Amniotic epithelial cell (primary cell): ENCODE measurements around the gene MED14.

Experiments
- DNase-seq: peaks from one replicate; pipeline ENCODE4 v3.0.0-alpha.2; 2010; ENCODE audit warnings: low read depth

Gene MED14

DNA sequence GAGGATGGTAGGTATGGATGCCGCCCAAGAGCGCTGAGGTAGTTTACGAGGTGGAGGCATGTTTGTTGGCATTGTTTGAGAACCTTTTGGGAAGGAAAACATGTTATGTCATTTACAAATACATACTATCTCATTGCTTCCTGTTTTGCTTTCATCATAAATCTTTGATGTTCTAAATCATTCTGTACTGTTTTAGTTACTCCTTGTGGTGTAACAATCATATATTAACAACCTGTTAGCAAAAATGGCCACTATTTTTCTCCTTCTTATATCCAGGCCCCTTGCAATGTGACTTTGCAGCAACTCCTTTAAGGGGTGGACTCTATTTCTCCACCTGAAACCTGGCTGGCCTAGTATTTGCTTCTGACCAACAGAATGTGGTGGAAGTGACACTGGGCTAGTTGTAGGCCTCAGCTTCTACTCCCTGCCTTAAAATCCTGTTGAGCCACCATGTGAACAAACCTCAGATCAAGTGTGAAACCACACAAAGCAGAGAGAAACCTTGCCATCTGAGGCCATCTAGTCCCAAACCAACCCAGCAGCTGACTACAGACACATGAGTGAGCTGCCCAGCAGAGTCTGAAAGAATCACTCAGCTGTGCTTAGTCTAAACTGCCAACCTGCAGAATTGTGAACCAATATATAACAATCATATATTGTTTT is 72.1 kb downstream of the MED14 start:
- DNase-seq, result no peak

DNA sequence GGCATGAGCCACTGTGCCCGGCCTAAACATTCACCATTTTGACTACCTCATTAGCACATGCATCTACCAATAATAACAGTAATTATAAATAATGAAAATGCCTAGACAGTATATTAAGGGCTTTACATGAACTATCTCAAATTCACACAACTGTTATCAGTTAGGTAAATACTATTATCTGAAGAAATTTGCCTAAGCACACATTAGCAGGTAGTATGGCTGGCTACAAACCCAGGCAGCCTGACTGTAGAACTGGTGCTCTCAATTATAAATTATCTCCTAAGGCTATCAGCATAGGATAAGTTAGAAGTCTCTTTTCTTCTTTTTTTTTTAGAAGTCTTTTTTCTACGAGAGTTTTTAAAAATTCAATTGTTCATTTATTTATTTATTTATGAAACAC is 73.9 kb downstream of the MED14 start:
- DNase-seq, result no peak

DNA sequence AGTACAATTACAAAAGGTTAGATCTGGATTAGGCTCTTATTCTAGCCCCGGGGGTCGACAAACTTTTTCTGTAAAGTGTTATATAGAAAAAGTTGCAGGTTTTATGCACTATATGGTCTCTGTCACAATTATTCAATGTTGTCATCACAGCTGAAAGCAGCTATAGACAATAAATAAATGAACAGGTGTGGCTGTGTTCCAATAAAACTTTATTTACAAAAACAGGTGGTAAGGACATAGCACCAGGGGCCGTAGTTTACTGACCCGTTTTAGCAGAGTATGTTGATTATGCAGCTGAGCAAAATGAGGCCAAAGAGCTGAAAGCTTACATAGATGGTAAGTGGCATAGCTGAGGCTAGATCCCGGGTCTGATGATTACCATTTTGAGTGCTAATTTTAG is 75.0 kb downstream of the MED14 start:
- no peak for DNase-seq

DNA sequence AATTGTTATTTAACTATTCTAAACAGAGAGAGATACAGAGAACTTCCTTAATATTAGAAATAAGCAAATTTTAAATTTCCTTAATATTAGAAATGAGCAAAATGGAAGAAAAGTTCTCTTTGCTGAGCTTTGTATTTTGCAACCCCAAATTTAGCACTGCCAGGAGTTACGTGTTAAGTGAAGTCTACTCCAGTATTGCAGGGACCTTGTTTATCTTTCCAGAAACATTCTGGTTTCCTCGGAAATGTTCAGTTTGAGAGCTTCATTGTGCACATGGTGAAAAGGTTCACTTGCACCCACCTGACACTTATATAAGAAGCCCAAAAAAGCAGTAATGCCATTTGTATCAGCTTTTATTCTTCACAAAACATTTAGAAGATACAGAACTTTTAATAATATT is 81.8 kb downstream of the MED14 start:
- DNase-seq, result no peak

DNA sequence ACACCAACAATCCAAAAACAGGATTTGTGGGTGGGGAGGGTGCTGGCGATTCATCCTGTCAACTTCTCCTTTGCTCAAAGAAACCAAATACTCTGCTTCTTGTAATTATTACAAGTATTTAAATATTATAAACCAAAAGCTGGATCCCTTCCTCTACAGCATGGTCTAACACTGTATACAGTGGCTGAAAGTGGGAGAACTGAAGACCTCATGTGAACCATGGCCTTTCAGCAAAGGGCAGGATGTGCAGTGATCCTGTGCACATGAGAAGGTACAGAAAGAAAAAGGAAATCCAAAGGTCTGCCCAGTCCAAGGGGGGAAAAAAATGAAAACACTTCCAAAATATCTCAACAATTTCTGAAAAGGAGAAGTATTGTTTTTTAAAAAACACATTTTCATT is 82.7 kb downstream of the MED14 start:
- no peak for DNase-seq

DNA sequence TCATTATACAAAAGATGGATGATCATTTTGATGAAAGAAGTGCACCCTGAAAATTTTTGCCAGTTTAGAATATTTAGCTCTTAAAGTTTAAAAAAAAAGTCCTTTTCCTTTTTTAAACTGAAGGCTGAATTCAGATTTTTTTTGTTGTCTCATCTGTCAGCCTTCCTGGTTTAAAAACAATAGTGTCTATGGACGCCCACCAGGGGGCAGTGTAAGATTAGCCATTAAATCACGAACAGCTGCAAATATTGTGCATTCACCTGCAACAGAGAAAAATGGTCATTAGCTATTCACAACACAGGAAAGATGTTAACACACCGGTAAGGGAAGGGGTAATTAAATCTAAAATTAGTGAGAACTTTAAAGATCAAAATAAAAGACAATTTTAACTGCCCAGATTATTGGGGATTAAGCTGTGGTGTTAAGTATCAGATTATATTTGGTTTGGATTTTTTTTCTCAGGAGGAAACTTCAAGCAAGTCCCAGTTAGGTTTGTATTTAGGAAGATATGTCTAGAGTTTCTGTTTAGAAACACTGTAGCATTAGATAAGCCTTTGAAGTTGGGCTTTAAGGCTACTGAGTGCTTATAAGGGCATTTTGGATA is 83.6 kb downstream of the MED14 start:
- DNase-seq, result peak; percentile 45

DNA sequence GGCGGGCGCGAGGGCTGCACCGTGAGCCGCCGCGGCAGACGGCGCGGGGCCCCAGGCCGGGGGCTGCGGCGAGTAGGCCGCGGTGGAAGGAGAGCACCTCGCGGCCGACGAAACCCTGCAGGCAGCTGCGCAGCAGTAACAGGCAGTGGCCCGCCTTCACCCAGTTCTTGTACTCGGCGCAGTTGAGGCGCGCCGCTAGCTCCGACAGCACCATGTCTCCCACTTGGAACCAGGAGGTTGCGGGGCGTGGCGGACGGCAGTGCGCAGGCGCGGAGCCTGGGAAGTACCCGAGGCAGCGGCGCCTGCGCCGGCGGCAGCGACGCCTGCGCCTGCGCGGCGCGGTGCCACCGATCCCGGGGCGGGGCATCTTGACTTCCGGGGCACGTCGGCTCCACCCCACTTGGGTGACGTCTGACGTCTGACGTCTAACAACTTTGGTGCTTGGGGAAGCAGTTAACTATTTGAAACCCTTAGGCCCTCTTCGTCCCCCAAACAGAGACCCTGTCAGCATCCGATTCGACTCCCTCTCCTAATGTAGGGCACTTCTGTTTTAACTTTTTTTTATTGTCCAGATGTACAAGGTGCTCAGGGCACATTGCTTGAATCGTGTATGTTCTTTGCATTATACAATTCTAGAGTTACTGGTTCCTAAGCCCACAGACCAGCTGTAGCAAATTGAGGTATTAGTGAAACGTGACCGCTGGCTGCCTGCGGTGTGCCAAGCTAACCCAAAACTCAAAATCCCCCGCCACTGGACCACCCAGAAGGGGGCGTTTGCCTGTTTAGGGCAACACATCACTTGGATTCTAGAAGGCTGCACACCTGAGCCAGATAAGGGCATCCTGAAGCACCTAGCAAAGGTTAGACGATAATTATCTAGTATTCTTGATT is 87.8 kb downstream of the MED14 start, which contains the start of gene CXorf38:
Gene CXorf38 (minus strand): TSS at position 255 of the 891 bp plus-strand sequence. CDS start 41 bp downstream, at position 214.
- DNase-seq, result peak; percentile 71

DNA sequence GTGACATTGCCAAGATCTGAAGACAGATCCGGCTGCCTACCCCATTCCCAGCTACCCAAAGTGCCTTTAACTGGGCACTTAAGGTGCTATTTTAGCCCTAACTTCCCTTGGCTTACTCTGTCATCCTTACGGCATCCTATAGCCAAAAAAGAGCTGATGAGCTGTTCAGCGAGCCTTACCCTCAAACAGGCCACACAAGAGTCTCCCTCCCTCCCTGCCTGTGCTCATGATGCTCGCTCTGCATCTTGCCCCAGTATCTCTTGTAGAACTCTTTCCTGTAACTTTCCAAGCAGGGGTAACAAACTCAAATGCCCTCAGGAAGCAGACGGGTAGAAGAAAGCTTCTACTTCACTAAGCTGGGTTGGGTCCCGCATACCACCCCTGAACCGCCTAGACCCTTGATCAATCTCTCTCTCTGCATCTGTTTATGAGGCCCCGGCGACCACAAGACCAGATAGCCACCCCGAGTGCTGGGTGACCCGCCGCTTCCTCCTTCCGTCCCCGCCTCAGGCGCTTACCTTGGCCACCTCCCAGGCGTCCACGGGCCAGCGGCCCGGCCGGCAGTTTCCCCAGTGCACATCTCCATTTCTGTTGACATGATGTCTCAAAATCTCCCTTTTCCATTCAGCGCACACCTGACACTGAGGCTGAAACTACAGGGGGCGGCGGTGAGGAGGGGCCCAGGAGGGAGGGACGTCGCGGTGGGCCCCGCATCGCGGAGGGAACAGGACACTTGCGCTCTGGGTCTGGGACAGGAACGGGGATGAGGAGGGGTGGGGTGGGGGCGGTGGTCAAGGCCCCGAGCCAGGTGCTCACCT is 88.6 kb downstream of the MED14 start:
- DNase-seq, result peak; percentile 17

DNA sequence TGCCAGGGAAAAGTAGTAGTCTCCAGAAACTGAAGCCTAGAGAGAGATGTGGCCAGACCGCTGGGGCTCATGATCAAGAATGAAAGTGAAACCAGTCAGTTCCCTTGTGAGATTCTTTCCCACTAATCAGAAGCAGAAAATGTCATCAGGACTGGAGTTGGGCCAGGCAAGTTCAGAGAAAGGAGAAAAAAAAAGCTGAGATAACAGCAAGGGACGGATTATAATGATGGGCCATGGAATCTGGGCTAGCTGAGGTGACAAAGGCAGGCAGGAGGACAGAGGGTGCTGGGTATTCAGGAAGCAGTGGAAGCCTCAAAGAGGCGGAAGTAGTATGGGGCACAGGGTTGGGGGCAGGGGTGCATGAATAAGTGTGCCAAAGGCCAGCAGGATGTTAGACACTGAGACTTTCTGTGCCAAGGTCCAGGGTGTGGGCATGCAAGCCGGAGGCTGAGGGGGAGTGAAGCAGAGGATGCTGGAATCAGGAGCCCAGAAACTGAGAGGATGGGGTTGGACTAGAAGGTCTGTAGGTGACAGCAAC is 90.5 kb downstream of the MED14 start:
- DNase-seq, result peak; percentile 74

DNA sequence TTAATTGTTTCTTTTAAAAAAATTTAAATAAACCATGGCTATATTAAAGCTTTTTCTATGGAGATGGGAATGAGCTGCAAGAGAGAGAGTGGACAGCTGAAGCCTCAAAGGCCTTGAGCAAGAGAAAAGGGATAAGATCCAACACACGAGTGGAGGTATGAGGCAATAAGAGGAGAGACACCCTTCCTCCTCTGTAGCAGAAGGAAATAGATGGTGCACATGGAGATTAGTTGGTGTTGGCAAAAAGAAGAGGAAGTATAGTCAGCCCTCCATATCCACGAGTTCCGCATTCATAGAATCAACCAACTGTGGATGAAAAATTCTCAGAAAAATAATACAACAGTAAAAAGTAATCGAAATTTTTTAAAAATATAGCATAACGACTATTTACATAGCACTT is 91.2 kb downstream of the MED14 start:
- peak; percentile 78 for DNase-seq

DNA sequence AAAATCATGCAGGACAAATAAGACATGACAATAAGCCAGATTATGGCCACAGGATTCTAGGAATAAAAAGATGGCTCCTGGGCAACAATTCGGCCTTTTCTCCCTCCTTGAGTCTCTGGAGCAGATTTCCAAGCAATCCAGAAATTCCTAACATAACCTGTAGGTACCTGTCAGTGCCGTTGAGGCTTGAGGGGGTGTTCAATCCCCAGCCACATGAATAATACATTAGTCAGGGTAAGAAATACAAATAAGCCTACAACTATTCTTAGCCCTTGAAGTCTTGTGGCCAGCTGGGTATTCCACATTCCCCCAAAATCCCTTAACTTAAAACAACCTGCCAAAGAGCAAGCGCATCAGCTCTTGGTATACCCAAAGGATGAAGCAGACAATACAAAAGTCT is 97.7 kb downstream of the MED14 start:
- no peak for DNase-seq

DNA sequence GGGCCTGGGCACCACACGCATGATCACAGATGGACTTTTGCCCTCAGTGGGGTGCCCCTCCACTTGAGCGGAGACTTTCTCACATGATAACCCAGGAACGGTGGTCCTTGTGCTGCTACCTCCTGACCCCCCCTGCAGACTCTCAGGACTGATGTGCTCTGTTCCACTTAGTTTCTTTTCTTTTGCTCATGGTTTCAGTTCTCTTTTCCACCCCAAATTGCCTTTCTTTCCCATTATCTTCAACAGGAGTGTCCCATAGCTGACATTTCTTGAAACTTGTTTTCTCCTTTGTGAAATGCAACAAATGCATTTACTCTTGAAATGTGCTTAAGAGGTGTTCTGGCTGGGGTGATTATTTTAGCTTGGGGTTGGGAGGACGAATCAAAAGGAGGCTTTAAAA is 103.1 kb downstream of the MED14 start:
- DNase-seq, result no peak

DNA sequence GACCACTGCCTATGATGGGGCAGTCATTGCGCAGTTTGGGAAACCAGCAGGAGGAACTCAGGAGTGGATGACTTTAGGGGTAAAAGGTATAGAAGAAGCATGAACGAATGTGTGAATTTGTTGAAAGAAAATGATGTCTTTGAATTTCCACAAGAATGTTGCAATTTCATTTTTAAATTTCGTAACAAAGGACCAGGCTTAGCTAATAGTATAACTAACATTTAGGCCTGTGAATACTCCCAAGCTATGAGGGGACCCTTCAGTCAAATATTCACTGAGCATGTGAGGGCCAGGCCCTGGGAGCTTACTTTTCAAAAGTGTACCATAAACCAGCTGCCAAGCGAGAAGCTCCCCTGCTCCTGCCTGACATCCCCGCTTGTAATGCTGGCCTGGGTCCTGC is 106.8 kb downstream of the MED14 start:
- peak; percentile 52 for DNase-seq

DNA sequence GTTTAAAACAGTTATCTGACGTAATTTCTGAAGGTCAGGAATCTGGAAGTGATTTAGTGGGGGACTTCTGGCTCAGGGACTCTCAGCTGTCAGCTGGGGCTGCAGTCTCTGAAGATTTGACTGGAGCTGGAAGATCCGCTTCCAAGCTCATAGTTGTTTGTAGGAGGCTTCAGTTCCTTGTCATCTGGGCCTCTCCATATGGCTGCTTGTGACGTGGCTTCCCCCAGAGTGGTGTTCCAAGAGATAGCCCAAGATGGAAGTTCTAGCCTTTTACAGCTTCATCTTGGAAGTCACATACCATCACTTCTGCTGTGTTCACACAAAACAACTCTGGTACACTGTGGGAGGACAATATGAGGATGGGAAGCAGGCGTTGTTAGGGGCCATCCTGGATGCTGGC is 110.0 kb downstream of the MED14 start:
- DNase-seq, result no peak

DNA sequence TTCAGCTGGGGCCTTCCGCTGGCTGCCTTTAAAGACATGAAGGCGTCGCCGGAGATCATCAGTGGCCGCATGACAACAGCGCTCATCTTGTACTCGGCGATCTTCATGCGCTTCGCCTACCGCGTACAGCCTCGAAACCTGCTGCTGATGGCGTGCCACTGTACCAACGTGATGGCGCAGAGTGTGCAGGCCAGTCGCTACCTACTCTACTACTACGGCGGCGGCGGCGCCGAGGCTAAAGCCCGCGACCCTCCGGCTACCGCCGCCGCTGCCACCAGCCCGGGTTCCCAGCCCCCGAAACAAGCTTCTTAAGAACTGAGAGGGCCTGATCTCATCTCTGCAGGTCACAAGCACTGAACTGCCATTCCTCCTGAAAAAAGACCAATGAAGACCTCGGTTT is 111.7 kb downstream of the MED14 start:
- no peak for DNase-seq

DNA sequence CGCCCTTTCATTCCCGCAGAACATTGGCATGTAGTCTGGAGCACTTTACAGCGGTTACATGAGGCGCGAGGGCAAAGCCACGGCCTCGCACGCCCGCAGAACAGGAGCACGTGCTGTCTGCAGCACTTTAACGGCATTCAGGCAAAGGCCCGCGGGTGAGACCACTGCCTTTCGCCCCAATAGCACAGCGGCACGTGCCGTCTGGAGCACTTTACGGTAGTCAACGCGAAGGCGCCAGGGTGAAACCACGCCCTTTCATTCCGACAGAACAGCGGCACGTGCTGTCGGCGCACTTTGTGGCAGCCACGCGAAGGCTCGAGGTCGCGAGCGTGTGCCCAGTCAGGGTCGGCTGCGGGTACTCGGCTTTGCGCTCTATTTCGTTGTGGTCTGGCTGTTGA is 112.2 kb downstream of the MED14 start, which contains the start of gene MPC1L:
Gene MPC1L (plus strand): TSS at position 290 of the 398 bp plus-strand sequence. CDS start 138 bp downstream, outside the sequence.
- no peak for DNase-seq

DNA sequence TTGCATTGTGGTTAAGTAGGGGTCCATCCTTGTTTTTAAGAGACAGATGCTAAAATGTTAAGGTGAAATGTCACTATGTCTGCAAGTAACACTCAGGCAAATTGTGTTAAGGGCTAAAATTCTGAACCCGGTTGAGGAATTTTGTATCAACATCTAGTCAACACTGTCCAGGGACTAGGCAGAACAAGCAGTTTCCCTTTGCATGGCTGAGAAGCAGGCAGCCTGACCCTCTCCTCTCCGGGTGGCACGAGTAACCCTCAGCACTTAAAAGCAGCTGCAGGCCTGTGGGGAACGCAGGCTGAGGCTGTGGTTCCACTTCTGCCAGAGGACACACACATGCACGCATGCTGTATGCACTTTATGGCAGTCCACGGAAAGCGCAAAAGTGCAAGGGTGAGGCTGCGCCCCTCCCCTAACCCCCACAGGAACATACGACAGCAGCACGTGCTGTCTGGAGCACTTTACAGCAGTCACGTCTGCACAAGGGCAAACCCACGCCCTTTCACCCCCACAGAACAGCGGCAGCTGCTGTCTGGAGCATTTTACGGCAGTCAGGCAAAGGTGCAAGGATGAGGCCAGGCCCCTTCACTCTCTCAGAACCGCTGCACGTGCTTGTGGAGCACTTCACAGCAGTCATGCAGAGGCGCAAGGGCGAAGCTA is 112.7 kb downstream of the MED14 start:
- DNase-seq, result no peak

DNA sequence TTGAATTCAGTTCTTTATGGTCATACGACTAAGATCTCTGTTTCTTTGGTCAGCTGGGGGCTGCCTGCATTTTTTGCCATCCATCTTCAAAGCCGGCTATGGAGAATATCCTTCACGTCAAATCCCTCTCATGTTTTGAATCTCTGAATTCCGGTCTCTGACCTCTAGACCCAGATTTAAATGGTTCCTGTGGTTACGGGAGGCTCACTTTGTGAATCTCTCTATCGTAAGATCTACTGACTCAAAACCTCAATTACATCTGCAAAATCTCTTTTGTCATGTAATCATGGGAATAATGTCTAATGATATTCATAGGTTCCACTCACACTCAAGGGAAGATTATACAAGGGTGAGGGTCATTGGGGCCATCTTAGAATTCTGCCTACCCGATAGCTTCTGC is 117.8 kb downstream of the MED14 start:
- DNase-seq, result peak; percentile 91

DNA sequence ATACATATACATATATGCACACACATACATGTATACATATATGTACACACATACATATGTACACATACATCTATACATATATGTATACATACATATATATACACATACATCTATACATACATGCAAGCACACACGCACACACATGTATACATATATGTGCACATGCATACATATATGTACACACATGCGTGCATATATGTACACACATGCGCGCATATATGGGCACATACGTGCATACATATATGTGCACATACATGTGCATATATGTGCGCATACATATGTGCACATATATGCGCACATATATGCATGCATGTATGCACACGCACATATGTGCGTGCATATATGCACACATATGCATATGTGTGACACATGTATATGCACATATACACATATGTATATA is 119.4 kb downstream of the MED14 start:
- no peak for DNase-seq

DNA sequence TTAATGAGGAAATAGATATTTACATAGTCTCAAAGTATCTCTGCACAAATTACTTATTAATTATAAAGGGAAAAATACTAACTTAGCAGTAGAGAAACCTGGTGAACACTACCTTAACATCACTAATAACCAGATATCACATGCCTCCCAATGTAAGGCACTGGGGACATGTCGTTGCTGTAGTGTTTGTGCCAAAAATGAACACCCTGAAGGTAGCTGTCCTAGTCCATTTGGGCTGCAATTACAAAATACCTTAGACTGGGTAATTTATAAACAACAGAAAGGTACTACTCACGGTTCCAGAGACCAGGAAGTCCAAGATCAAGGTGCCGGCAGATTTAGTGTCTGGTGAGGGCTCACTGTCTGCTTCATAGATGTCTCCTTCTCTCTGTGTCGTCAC is 122.8 kb downstream of the MED14 start:
- DNase-seq, result no peak

DNA sequence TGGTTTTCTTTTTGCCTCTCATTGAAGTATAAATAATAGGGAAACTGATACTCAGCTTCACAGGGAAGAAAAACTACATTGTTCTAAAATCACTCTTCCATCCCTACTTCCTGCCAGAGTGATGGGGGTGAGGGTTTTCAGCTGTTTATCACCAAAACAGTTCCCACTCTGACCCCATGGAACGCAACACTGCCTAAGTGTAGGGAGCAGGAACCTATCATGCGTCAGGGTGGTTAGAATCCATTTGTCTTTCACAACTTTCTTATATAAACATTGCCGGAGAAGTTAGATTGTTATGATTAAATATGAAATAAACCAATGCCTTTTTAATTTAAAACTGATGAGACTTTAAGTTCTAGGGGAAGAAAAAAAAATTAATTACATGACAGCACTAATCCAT is 128.0 kb downstream of the MED14 start:
- no peak for DNase-seq
